Central memory CD8-positive, alpha-beta T cell (primary cell): ENCODE measurements around the gene ALB.
"Not testable (repeated sequence)": the region's sequence is repeated elsewhere in the genome, so short reads cannot be mapped to it uniquely, and the experiment has no call there.

Source experiments
- ATAC-seq: fragments of 150-1000 bp; cut with Tn5 transposase; replicated peaks from 2 replicates; pipeline ENCODE4 v1.10.0; 2022; ENCODE audit warnings: mild to moderate bottlenecking, moderate FRiP score, moderate number of reproducible peaks; ENCODE audit not compliant: poor library complexity, severe bottlenecking; ENCODE audit errors: extremely low read depth
- DNase-seq, 2 donors: peaks; one replicate each; pipeline ENCODE4 v3.0.0; 2021; ENCODE audit warnings: low spot score in 2 of 2
- H3K27ac Mint-ChIP-seq: one replicate; pipeline ENCODE4 v1.8.0; 2022; ENCODE audit warnings: low read depth, mild to moderate bottlenecking, moderate library complexity, mixed read lengths
- H3K27me3 Mint-ChIP-seq: one replicate; pipeline ENCODE4 v1.8.0; 2022; ENCODE audit warnings: mixed read lengths
- H3K36me3 Mint-ChIP-seq: one replicate; pipeline ENCODE4 v1.8.0; 2022; ENCODE audit warnings: mild to moderate bottlenecking, moderate library complexity, mixed read lengths; ENCODE audit not compliant: insufficient read depth
- H3K4me1 Mint-ChIP-seq: one replicate; pipeline ENCODE4 v1.8.0; 2022; ENCODE audit warnings: mixed read lengths
- H3K4me3 Mint-ChIP-seq: one replicate; pipeline ENCODE4 v1.8.0; 2022; ENCODE audit warnings: mild to moderate bottlenecking, moderate library complexity, mixed read lengths
- H3K9me3 Mint-ChIP-seq: one replicate; pipeline ENCODE4 v1.8.0; 2022; ENCODE audit warnings: mixed read lengths

The ALB gene

DNA sequence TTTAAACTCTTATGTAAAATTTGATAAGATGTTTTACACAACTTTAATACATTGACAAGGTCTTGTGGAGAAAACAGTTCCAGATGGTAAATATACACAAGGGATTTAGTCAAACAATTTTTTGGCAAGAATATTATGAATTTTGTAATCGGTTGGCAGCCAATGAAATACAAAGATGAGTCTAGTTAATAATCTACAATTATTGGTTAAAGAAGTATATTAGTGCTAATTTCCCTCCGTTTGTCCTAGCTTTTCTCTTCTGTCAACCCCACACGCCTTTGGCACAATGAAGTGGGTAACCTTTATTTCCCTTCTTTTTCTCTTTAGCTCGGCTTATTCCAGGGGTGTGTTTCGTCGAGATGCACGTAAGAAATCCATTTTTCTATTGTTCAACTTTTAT is at the start of gene ALB:
ALB (plus strand) TSS at position 246 of the 400 bp plus-strand sequence; CDS start at position 287, 41 bp downstream.
- Mint-ChIP-seq H3K9me3 (no peaks in the 10 kb centered on the region), H3K4me1 (no peaks in the 10 kb centered on the region), H3K27me3 (no peaks in the 10 kb centered on the region), H3K4me3 (no peak within 1 kb of the TSS), H3K27ac (no peak within 1 kb of the TSS), H3K36me3 (no peaks in the 10 kb centered on the region)
- ATAC-seq (no peak), DNase-seq (no peak)

DNA sequence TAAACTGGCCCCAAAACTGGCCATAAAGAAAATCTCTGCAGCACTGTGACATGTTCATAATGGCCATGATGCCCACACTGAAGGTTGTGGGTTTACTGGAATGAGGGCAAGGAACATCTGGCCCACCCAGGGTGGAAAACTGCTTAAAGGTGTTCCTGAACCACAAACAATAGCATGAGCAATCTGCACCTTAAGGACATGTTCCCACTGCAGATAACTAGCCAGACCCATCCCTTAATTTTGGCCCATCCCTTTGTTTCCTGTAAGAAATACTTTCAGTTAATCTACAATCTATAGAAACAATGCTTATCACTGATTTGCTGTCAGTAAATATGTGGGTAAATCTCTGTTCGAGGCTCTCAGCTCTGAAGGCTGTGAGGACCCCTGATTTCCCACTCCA is 46.9 kb upstream of the ALB start:
- ATAC-seq, H3K27ac Mint-ChIP-seq, H3K36me3 Mint-ChIP-seq, H3K4me1 Mint-ChIP-seq, DNase-seq, H3K4me3 Mint-ChIP-seq: not testable (repeated sequence)
- Mint-ChIP-seq H3K27me3 (peaks cover 31% of the 10 kb centered on the region), H3K9me3 (peaks cover 26% of the 10 kb centered on the region)

DNA sequence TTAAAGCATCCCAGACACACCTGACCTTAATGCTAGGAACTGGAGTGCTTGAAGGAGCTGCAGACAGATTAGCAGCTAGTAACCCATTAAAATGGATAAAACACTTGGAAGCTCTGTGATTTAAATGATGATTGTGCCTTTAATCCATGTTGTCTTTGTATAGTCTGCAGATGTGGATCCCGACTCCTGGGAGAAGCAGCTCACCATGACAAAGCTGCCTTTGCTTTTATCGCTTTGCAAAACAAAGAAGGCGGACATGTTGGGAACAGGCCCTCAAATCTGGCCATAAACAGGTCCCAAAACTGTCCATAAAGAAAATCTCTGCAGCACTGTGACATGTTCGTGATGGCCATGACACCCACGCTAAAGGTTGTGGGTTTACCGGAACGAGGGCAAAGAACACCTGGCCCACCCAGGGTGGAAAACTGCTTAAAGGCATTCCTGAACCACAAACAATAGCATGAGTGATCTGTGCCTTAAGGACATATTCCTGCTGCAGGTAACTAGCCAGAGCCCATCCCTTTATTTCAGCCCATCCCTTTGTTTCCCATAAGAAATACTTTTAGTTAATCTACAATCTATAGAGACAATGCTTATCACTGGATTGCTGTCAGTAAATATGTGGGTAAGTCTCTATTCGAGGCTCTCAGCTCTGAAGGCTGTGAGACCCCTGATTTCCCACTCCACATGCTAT is 34.4 kb upstream of the ALB start:
- not testable (repeated sequence) for ATAC-seq, H3K9me3 Mint-ChIP-seq

DNA sequence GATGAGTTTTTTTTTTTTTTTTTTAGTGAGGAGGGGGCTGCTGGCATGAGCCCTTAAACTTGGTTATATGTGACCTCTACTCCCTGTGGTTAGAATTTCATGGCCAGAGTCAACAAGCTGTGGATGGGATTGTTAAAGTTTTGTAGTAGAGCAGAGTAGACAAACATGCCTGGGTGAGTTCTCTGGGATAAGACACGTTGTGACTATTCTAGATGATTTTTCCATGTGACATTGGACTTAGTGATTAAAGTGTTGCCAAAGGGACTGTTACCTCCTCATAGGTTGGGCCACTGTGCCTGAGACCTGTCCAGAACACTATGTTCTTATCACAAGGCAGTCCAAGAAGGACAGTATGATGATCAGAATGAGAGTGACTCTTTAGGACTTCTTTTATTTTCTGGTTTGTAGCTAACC is 28.8 kb upstream of the ALB start:
- Mint-ChIP-seq H3K9me3 (peaks cover 2% of the 10 kb centered on the region), H3K4me3 (no peak overlapping the region), H3K27ac (no peak overlapping the region), H3K4me1 (no peaks in the 10 kb centered on the region), H3K27me3 (no peaks in the 10 kb centered on the region), H3K36me3 (no peaks in the 10 kb centered on the region)
- DNase-seq = no peak
- no peak for ATAC-seq

More for the DNA sequence above, 34.4 kb upstream of the ALB start:
- H3K4me1 Mint-ChIP-seq, H3K27me3 Mint-ChIP-seq, DNase-seq, H3K27ac Mint-ChIP-seq, H3K36me3 Mint-ChIP-seq, H3K4me3 Mint-ChIP-seq: not testable (repeated sequence)

DNA sequence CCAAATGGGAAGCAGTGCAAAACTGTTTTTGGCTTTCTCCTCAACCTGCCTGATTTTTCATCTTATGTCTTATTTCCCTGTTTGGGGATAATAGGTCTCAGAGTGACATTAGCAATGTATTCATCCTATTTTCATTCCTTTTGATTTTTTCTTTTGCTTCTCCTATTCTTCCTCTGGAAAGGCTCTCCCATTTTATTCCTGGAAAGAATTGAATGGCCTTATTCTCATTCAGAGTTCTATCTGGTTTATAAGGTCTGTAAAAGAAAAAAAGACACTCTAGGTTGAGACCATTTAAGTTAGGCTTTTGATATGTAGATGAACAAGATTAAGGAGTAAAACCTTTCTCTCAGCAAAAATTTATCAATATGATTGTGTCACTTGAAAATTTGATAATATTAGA is 27.8 kb upstream of the ALB start:
- Mint-ChIP-seq H3K27ac (no peak overlapping the region), H3K4me3 (no peak overlapping the region), H3K9me3 (no peaks in the 10 kb centered on the region), H3K4me1 (no peaks in the 10 kb centered on the region), H3K36me3 (no peaks in the 10 kb centered on the region), H3K27me3 (no peaks in the 10 kb centered on the region)
- DNase-seq = no peak
- ATAC-seq = no peak

DNA sequence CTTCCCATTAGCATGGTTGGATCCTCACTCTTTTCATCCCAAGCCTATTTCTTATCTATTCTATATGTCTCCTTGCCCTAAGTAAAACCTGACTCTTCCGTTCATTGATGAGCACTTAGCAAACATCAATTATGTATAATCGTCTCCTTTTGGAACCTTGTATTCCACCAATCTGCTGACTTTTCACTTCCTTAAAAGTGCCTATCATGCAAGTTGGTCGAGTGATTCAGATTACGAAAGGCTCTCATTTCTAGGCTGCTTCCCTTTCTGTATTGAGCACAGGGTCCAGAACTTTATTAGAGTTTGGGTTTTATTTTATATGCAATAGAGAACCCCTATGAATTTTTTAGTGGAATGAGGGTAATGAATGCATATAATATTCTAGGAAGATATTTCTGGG is 27.1 kb upstream of the ALB start:
- Mint-ChIP-seq H3K27ac (no peak overlapping the region), H3K4me3 (no peak overlapping the region), H3K27me3 (no peaks in the 10 kb centered on the region), H3K4me1 (no peaks in the 10 kb centered on the region), H3K9me3 (no peaks in the 10 kb centered on the region), H3K36me3 (no peaks in the 10 kb centered on the region)
- no peak for ATAC-seq
- no peak for DNase-seq

DNA sequence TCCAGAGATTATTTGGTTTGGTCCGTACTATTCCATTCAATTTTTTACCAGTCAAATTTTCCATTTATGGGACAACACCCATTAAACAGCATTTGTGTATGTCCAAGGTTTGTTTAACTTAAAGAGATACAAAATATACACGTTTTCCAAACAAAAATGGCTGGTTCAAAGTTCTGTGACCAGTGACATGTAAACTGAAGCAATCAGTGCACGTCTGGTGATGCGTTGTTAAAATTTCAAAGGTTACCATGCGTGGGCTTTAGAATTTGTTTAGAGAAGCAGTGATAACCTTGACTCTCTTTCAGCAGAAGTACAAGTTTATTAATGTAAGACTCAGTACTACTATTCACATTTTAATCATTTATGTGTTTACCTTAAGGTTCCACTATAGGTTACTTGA is 25.2 kb upstream of the ALB start:
- H3K4me3 Mint-ChIP-seq = no peak overlapping the region
- H3K27ac Mint-ChIP-seq = no peak overlapping the region
- no peaks in the 10 kb centered on the region for H3K36me3 Mint-ChIP-seq
- no peaks in the 10 kb centered on the region for H3K4me1 Mint-ChIP-seq
- no peaks in the 10 kb centered on the region for H3K27me3 Mint-ChIP-seq
- DNase-seq (no peak), ATAC-seq (no peak)
- H3K9me3 Mint-ChIP-seq = no peaks in the 10 kb centered on the region

DNA sequence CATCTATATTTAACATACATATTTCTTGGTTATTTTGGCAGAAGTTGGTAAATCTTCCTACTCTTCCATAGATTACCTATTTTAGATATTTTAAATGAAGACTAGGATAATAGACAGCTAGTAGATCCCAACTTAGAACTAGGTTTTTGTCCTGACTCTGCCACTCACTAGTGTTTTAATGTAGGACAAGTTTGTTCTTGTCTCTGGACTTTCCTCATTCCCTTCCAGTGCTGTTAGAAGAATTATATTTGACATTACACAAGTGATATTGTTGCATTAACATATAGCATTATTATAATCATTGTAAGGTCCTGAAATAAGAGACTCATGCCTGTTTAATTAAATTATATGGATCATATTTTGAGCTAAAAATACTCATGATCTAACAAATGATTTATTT is 24.1 kb upstream of the ALB start:
- Mint-ChIP-seq H3K27ac (no peak overlapping the region), H3K4me3 (no peak overlapping the region), H3K9me3 (no peaks in the 10 kb centered on the region), H3K4me1 (no peaks in the 10 kb centered on the region), H3K27me3 (no peaks in the 10 kb centered on the region), H3K36me3 (no peaks in the 10 kb centered on the region)
- ATAC-seq = no peak
- no peak for DNase-seq

DNA sequence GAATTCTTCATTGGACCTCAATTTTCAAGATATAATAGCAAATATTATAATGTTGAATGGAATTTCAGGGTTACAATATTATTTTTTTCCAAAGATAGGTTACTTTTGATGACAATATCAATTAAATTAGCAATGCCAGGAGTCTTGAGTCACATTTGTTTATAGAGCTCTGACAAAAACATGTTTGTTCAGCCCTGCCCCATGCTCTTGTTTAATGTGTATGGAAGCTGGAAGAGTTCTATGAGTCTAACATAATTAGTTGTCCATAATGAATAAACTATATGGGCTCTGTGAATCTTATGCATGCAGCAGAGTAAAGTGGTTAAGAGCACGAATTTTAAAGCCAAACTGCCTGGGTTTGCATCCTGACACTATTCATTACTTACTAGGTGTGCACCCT is 22.9 kb upstream of the ALB start:
- Mint-ChIP-seq H3K36me3 (no peaks in the 10 kb centered on the region), H3K4me3 (no peak overlapping the region), H3K27me3 (no peaks in the 10 kb centered on the region), H3K9me3 (peaks cover 5% of the 10 kb centered on the region), H3K27ac (no peak overlapping the region), H3K4me1 (no peaks in the 10 kb centered on the region)
- ATAC-seq (no peak), DNase-seq (no peak)

DNA sequence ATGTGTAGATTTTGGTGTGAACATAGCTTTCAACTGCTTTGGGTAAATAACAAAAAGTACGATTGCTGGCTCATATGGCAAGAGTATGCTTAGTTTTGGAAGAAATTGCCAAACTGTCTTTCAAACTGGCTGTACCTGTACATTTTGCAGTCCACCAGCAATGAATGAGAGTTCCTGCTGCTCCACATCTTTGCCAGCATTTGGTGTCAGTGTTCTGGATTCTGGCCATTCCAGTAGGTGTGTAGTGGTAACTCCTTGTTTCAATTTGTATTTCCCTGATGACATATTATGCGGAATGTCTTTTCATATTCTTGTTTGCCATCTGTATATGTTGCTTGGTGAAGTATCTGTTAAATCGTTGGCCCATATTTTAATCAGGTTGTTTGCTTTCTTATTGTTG is 20.6 kb upstream of the ALB start:
- no peaks in the 10 kb centered on the region for H3K27me3 Mint-ChIP-seq
- no peak for DNase-seq
- no peak overlapping the region for H3K27ac Mint-ChIP-seq
- H3K4me3 Mint-ChIP-seq = no peak overlapping the region
- ATAC-seq = no peak
- peaks cover 6% of the 10 kb centered on the region for H3K9me3 Mint-ChIP-seq
- H3K36me3 Mint-ChIP-seq = no peaks in the 10 kb centered on the region
- H3K4me1 Mint-ChIP-seq = no peaks in the 10 kb centered on the region

DNA sequence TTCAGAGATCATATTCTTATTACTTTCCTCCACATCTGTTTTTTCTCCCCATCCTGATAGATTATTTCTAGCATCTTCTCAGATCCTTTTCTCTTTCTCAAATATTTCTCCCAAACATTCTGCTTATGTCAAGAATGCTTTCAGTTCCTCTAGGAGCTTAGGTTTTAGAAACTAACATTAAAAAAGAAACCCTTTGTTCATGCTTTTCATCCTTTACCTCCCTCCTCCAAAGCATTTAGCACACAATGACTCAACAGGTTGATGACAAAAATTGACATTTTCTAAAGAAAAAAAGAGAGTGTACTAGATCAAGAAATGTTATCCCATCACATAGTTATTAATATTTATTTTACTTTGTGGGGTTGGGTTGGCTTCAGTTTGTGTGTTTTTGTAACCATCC is 16.5 kb upstream of the ALB start:
- no peak overlapping the region for H3K4me3 Mint-ChIP-seq
- no peak overlapping the region for H3K27ac Mint-ChIP-seq
- H3K9me3 Mint-ChIP-seq = peaks cover 12% of the 10 kb centered on the region
- DNase-seq = no peak
- H3K27me3 Mint-ChIP-seq = no peaks in the 10 kb centered on the region
- no peaks in the 10 kb centered on the region for H3K4me1 Mint-ChIP-seq
- no peak for ATAC-seq
- H3K36me3 Mint-ChIP-seq = no peaks in the 10 kb centered on the region

DNA sequence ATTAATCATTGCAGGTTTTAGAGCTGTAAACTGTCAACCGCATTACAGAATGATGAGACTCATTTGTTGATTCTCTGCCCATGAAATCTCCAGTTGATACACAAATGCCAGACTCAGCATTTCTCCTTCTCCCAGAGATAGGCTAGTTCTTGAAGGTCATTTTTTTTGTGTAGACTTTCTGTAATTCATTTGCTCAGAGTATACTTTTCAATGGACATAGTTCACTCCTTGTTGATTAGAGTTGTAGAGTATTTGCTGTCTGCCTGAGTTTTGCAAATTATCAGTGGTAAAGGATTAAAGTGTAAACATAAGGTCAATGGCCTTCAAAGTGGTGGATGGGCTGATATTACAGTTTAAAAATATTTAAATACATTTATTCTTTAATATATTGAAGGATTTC is 15.2 kb upstream of the ALB start:
- Mint-ChIP-seq H3K27me3 (no peaks in the 10 kb centered on the region), H3K4me1 (no peaks in the 10 kb centered on the region), H3K9me3 (peaks cover 12% of the 10 kb centered on the region), H3K27ac (no peak overlapping the region), H3K4me3 (no peak overlapping the region), H3K36me3 (no peaks in the 10 kb centered on the region)
- ATAC-seq (no peak), DNase-seq (no peak)

DNA sequence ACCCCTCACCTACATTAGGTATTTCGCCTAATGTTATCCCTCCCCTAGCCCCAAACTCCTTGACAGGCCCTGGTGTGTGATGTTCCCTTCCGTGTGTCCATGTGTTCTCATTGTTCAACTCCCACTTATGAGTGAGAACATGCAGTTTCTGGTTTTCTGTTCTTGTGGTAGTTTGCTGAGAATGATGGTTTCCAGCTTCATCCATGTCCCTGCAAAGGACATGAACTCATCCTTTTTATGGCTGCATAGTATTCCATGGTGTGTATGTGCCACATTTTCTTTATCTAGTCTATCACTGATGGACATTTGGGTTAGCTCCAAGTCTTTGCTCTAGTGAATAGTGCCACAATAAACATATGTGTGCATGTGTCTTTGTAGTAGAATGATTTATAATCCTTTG is 14.4 kb upstream of the ALB start:
- not testable (repeated sequence) for H3K36me3 Mint-ChIP-seq

More for the DNA sequence above, 14.4 kb upstream of the ALB start:
- H3K4me1 Mint-ChIP-seq, H3K27me3 Mint-ChIP-seq, ATAC-seq, H3K27ac Mint-ChIP-seq, DNase-seq, H3K4me3 Mint-ChIP-seq: not testable (repeated sequence)
- peaks cover 12% of the 10 kb centered on the region for H3K9me3 Mint-ChIP-seq
